Mucosa of stomach (tissue), 1 donor: ENCODE results near the gene CDH4.

Experiments
- H3K27me3 ChIP-seq: one replicate; pipeline ENCODE4 v1.7.0; 2013; ENCODE audit warnings: mild to moderate bottlenecking, low read length; ENCODE audit not compliant: control insufficient read depth, insufficient read depth
- H3K36me3 ChIP-seq: one replicate; pipeline ENCODE4 v1.7.0; 2013; ENCODE audit warnings: low read length; ENCODE audit not compliant: control insufficient read depth, insufficient read depth
- H3K4me1 ChIP-seq: one replicate; pipeline ENCODE4 v1.7.0; 2013; ENCODE audit warnings: mild to moderate bottlenecking, low read length; ENCODE audit not compliant: control insufficient read depth, insufficient read depth
- H3K4me3 ChIP-seq: one replicate; pipeline ENCODE4 v1.7.0; 2013; ENCODE audit warnings: low read length
- H3K9ac ChIP-seq: one replicate; pipeline ENCODE4 v1.7.0; 2013; ENCODE audit warnings: mild to moderate bottlenecking, low read length, moderate library complexity
- H3K9me3 ChIP-seq: one replicate; pipeline ENCODE4 v1.7.0; 2013; ENCODE audit warnings: mild to moderate bottlenecking, low read length, moderate library complexity; ENCODE audit not compliant: control insufficient read depth
- donor health status: Pancreatic carcinoma.

CDH4 gene

GRCh38 chr20:61372137-61373054 is 120.3 kb downstream of the CDH4 start:
- Histone ChIP-seq H3K4me3 (no peak overlapping the region), H3K9me3 (no peaks in the 10 kb centered on the region), H3K9ac (no peak overlapping the region), H3K27me3 (no peaks in the 10 kb centered on the region), H3K4me1 (no peaks in the 10 kb centered on the region), H3K36me3 (no peaks in the 10 kb centered on the region)

DNA sequence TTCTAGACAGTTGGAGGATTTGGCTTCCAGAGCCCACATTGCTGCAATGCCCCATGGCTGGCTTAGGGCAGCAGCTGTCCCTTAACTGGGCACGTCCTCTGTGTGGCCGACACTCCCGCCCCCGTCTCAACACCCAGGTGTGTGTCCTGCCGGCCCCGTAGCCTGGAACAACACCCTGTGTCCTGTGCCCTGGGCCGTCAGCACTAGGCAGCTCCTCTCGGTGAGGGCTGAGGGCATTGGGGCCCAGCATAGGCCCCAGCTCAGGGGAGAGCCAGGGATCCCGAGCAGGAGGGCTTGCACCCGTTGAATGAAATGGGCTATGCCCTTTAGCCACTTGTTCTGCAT is 121.0 kb downstream of the CDH4 start:
- no peak overlapping the region for H3K9ac ChIP-seq
- H3K4me3 ChIP-seq = no peak overlapping the region
- no peaks in the 10 kb centered on the region for H3K27me3 ChIP-seq
- no peaks in the 10 kb centered on the region for H3K4me1 ChIP-seq
- H3K36me3 ChIP-seq = no peaks in the 10 kb centered on the region
- H3K9me3 ChIP-seq = no peaks in the 10 kb centered on the region

- Histone ChIP-seq H3K9ac (no peak overlapping the region), H3K9me3 (no peaks in the 10 kb centered on the region), H3K36me3 (no peaks in the 10 kb centered on the region), H3K27me3 (no peaks in the 10 kb centered on the region), H3K4me1 (no peaks in the 10 kb centered on the region), H3K4me3 (no peak overlapping the region)
Measured at GRCh38 chr20:61373956-61374545, 122.0 kb downstream of the CDH4 start.

GRCh38 chr20:61376541-61377240 is 124.6 kb downstream of the CDH4 start:
- Histone ChIP-seq H3K9ac (no peak overlapping the region), H3K9me3 (no peaks in the 10 kb centered on the region), H3K4me3 (no peak overlapping the region)

GRCh38 chr20:61378694-61379355 is 126.8 kb downstream of the CDH4 start:
- Histone ChIP-seq H3K9ac (no peak overlapping the region), H3K4me3 (no peak overlapping the region), H3K4me1 (no peaks in the 10 kb centered on the region), H3K36me3 (no peaks in the 10 kb centered on the region), H3K27me3 (no peaks in the 10 kb centered on the region), H3K9me3 (no peaks in the 10 kb centered on the region)

More at GRCh38 chr20:61376541-61377240, 124.6 kb downstream of the CDH4 start:
- Histone ChIP-seq H3K4me1 (no peaks in the 10 kb centered on the region), H3K36me3 (no peaks in the 10 kb centered on the region), H3K27me3 (no peaks in the 10 kb centered on the region)

GRCh38 chr20:61379898-61380544 is 128.0 kb downstream of the CDH4 start:
- no peaks in the 10 kb centered on the region for H3K4me1 ChIP-seq
- H3K4me3 ChIP-seq = no peak overlapping the region
- no peaks in the 10 kb centered on the region for H3K27me3 ChIP-seq
- H3K9me3 ChIP-seq = no peaks in the 10 kb centered on the region
- no peaks in the 10 kb centered on the region for H3K36me3 ChIP-seq
- H3K9ac ChIP-seq = no peak overlapping the region

GRCh38 chr20:61380545-61380915 is 128.5 kb downstream of the CDH4 start:
- Histone ChIP-seq H3K9me3 (no peaks in the 10 kb centered on the region), H3K4me3 (no peak overlapping the region), H3K36me3 (no peaks in the 10 kb centered on the region)

GRCh38 chr20:61382194-61382593 is 130.1 kb downstream of the CDH4 start:
- no peaks in the 10 kb centered on the region for H3K9me3 ChIP-seq
- H3K9ac ChIP-seq = no peak overlapping the region
- H3K27me3 ChIP-seq = no peaks in the 10 kb centered on the region
- H3K36me3 ChIP-seq = no peaks in the 10 kb centered on the region
- no peak overlapping the region for H3K4me3 ChIP-seq
- no peaks in the 10 kb centered on the region for H3K4me1 ChIP-seq

More at GRCh38 chr20:61380545-61380915, 128.5 kb downstream of the CDH4 start:
- Histone ChIP-seq H3K4me1 (no peaks in the 10 kb centered on the region), H3K9ac (no peak overlapping the region), H3K27me3 (no peaks in the 10 kb centered on the region)

GRCh38 chr20:61385296-61385695 is 133.2 kb downstream of the CDH4 start:
- Histone ChIP-seq H3K9me3 (no peaks in the 10 kb centered on the region), H3K9ac (no peak overlapping the region), H3K27me3 (no peaks in the 10 kb centered on the region), H3K4me3 (no peak overlapping the region), H3K4me1 (no peaks in the 10 kb centered on the region), H3K36me3 (no peaks in the 10 kb centered on the region)

DNA sequence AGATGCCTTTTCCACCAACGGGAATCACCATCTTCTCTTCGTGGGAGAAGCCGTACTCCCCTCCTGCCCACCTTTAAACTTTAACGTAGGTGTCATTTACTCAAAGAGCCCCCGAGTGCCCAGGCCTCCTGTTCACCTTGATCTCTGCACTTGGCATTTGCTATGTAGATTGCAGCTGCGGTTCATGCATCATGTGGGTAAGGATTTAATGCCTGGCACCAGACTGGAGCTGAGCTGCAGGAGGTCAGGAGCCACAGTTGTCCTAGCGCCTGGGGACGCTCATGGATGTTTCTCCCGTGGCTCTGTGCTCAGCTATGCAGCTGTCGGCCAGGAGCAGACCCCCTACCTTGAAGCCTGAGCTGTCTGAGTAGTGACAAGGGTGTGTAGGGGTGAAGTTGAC is 133.7 kb downstream of the CDH4 start:
- no peaks in the 10 kb centered on the region for H3K9me3 ChIP-seq
- no peaks in the 10 kb centered on the region for H3K27me3 ChIP-seq
- no peak overlapping the region for H3K9ac ChIP-seq
- H3K36me3 ChIP-seq = no peaks in the 10 kb centered on the region
- H3K4me3 ChIP-seq = no peak overlapping the region
- H3K4me1 ChIP-seq = no peaks in the 10 kb centered on the region

- H3K9ac ChIP-seq = no peak overlapping the region
- no peaks in the 10 kb centered on the region for H3K36me3 ChIP-seq
- no peaks in the 10 kb centered on the region for H3K4me1 ChIP-seq
- H3K9me3 ChIP-seq = no peaks in the 10 kb centered on the region
- no peaks in the 10 kb centered on the region for H3K27me3 ChIP-seq
- H3K4me3 ChIP-seq = no peak overlapping the region
Measured at GRCh38 chr20:61387204-61387953, 135.3 kb downstream of the CDH4 start.
